T-cell (primary cell): ENCODE data around the gene ANKRD37. TPM values are rescaled to one million over a fixed set of nuclear protein-coding genes. Genes with fewer than 3 reads are reported as not detected.

Experiments
- ATAC-seq, 4 experiments: fragments of 200-7000 bp in 3 of 4; fragments of 150-1000 bp in 1 of 4; cut with Tn5 transposase; replicated peaks in 1 of 4; 1 replicate in 3 of 4; 2 replicates in 1 of 4; pipeline ENCODE4 v1.10.0; 2021; ENCODE audit warnings: moderate library complexity in 3 of 4, mild to moderate bottlenecking in 2 of 4, moderate number of reproducible peaks in 1 of 4
- CTCF ChIA-PET, 2 donors: fragments of 300-600 bp; sonication (Branson Sonifier 250); formaldehyde crosslinking; loops; one replicate each; lab custom pipeline; 2022; ENCODE audit warnings: antibody characterized with exemption in 2 of 2; lab: Charles Lee
- POLR2A ChIA-PET, 2 donors: fragments of 300-600 bp; sonication (Branson Sonifier 250); formaldehyde crosslinking; loops; one replicate each; lab custom pipeline; 2022; ENCODE audit warnings: antibody characterized with exemption in 2 of 2; lab: Charles Lee
- DNase-seq, 35 experiments: peaks; one replicate each; pipeline versions ENCODE4 v3.0.0 to v3.0.0-alpha.2; 2013 to 2023
- H3K27ac ChIP-seq: one replicate; pipeline ENCODE4 v1.5.1; 2013; ENCODE audit warnings: low read length
- H3K27me3 ChIP-seq, 2 experiments: replicated peaks in 1 of 2; 1 replicate in 1 of 2; 2 replicates in 1 of 2; pipeline versions ENCODE4 v1.6.1 to v1.7.0; 2013; ENCODE audit warnings: low read length in 1 of 2, mixed read lengths in 1 of 2; ENCODE audit not compliant: control insufficient read depth in 2 of 2, insufficient read depth in 2 of 2; ENCODE audit errors: extremely low read depth in 1 of 2
- H3K36me3 ChIP-seq, 2 donors: 1 replicate in 1 of 2; 2 replicates in 1 of 2; pipeline versions ENCODE4 v1.6.1 to v1.7.0; 2013; ENCODE audit warnings: low read length in 1 of 2; ENCODE audit not compliant: control insufficient read depth in 2 of 2, insufficient read depth in 1 of 2; ENCODE audit errors: extremely low read depth in 1 of 2
- H3K4me1 ChIP-seq, 2 experiments: 1 replicate in 1 of 2; 2 replicates in 1 of 2; pipeline versions ENCODE4 v1.6.1 to v1.7.0; 2013; ENCODE audit warnings: low read length in 2 of 2, mixed read lengths in 1 of 2; ENCODE audit not compliant: insufficient read depth in 2 of 2, control insufficient read depth in 1 of 2; ENCODE audit errors: extremely low read depth in 1 of 2
- H3K4me3 ChIP-seq, 2 donors: 1 replicate in 1 of 2; 2 replicates in 1 of 2; pipeline versions ENCODE4 v1.5.1 to v1.7.0; 2013; ENCODE audit warnings: mild to moderate bottlenecking in 2 of 2, low read length in 1 of 2, moderate library complexity in 1 of 2; ENCODE audit not compliant: control insufficient read depth in 1 of 2; ENCODE audit errors: extremely low read depth in 1 of 2
- H3K9me3 ChIP-seq: 2 replicates; pipeline ENCODE4 v1.7.0; 2013
- H3K27ac Mint-ChIP-seq, 2 donors: one replicate each; pipeline ENCODE4 v1.8.0; 2020 to 2021; ENCODE audit warnings: mild to moderate bottlenecking in 2 of 2, mixed read lengths in 2 of 2
- H3K27me3 Mint-ChIP-seq, 2 donors: one replicate each; pipeline ENCODE4 v1.8.0; 2021 to 2022; ENCODE audit warnings: mixed read lengths in 2 of 2
- H3K36me3 Mint-ChIP-seq: one replicate; pipeline ENCODE4 v1.8.0; 2021; ENCODE audit warnings: mixed read lengths
- H3K4me1 Mint-ChIP-seq, 3 donors: one replicate each; pipeline ENCODE4 v1.8.0; 2020 to 2022; ENCODE audit warnings: mixed read lengths in 3 of 3, mild to moderate bottlenecking in 1 of 3
- H3K4me3 Mint-ChIP-seq, 3 donors: one replicate each; pipeline ENCODE4 v1.8.0; 2020 to 2022; ENCODE audit warnings: mild to moderate bottlenecking in 3 of 3, mixed read lengths in 3 of 3, moderate library complexity in 3 of 3
- H3K9me3 Mint-ChIP-seq, 3 donors: one replicate each; pipeline ENCODE4 v1.8.0; 2020 to 2022; ENCODE audit warnings: mixed read lengths in 3 of 3
- WGBS: methylation state at CpG from one replicate; pipeline ENCODE4 v1.1.5; 2013; ENCODE audit warnings: missing lambda C conversion rate; ENCODE audit not compliant: insufficient coverage; 5-methylcytosine and 5-hydroxymethylcytosine counted together
- total RNA-seq, 35 experiments: library from RNA in 6 of 35; stranded (reverse) in 6 of 35; fragments of 120-200 nt in 1 of 35; gene quantifications; one replicate each; pipeline versions ENCODE4 v1.2.1 to v1.2.4 and lab custom pipeline; 2013 to 2026

Gene ANKRD37
- total RNA-seq, 5 donors from 2014 or later (not counting 1 experiment from before 2014, with no cell fraction given): 5.5 to 16.0 (median 7.9) TPM

- Mint-ChIP-seq H3K27me3 (no peaks in the 10 kb centered on the region), H3K36me3 (peaks cover 56% of the 10 kb centered on the region), H3K27ac (no peak overlapping the region), H3K9me3 (no peaks in the 10 kb centered on the region), H3K4me1 (no peaks in the 10 kb centered on the region), H3K4me3 (no peak overlapping the region)
- 100% methylated on average over 4 of the region's 4 CpGs for WGBS
- CTCF ChIA-PET: interaction anchor here (0.5 to 0.6 kb wide), 2 partner anchors 33 to 43 kb away, joined by 4 to 6 read pairs; no protein-coding TSS in a partner anchor
- DNase-seq (no peak), ATAC-seq (no peak)
- no peak overlapping the region for H3K4me3 ChIP-seq
- H3K4me1 ChIP-seq: no peaks in the 10 kb centered on the region
- no peaks in the 10 kb centered on the region for H3K27me3 ChIP-seq
- H3K27ac ChIP-seq: no peak overlapping the region
- peaks cover 2 to 39% of the 10 kb centered on the region in 2 donors for H3K36me3 ChIP-seq
- H3K9me3 ChIP-seq: no peaks in the 10 kb centered on the region
- POLR2A ChIA-PET: interaction anchor here in 1 of 2 donors (0.6 to 1.0 kb wide), 2 partner anchors 21 to 52 kb away, joined by 3 read pairs; no protein-coding TSS in a partner anchor
Measured at GRCh38 chr4:185404031-185404430, 7.4 kb downstream of the ANKRD37 start.

GRCh38 chr4:185405296-185405999 is 8.8 kb downstream of the ANKRD37 start:
- POLR2A ChIA-PET: interaction anchor here (0.5 to 1.0 kb wide), 3 partner anchors 12 to 1998 kb away, joined by 3 to 5 read pairs (median 5); no protein-coding TSS in a partner anchor
- CTCF ChIA-PET: interaction anchor here in 1 of 2 donors (0.5 to 0.7 kb wide), 2 partner anchors 21 to 1183 kb away, joined by 3 read pairs; no protein-coding TSS in a partner anchor
- H3K27ac ChIP-seq: no peak overlapping the region
- Mint-ChIP-seq H3K9me3 (no peaks in the 10 kb centered on the region), H3K36me3 (peaks cover 50% of the 10 kb centered on the region), H3K4me1 (no peaks in the 10 kb centered on the region), H3K4me3 (no peak overlapping the region), H3K27me3 (no peaks in the 10 kb centered on the region), H3K27ac (no peak overlapping the region)
- no peak overlapping the region for H3K4me3 ChIP-seq
- 33% methylated on average over 2 of the region's 6 CpGs for WGBS
- ATAC-seq: no peak
- H3K9me3 ChIP-seq: no peaks in the 10 kb centered on the region
- H3K36me3 ChIP-seq: peaks cover 2 to 42% of the 10 kb centered on the region in 2 donors
- no peaks in the 10 kb centered on the region for H3K4me1 ChIP-seq
- DNase-seq: no peak
- no peaks in the 10 kb centered on the region for H3K27me3 ChIP-seq

GRCh38 chr4:185408432-185408831 is 11.8 kb downstream of the ANKRD37 start:
- peaks cover 36% of the 10 kb centered on the region for H3K36me3 Mint-ChIP-seq
- H3K9me3 Mint-ChIP-seq: no peaks in the 10 kb centered on the region
- H3K27me3 Mint-ChIP-seq: no peaks in the 10 kb centered on the region
- ChIA-PET POLR2A (interaction anchor here in 1 of 2 donors (1.0 kb wide), 1 partner anchor 22 kb away, joined by 3 read pairs; no protein-coding TSS in a partner anchor), CTCF (no interaction called here)
- Histone ChIP-seq H3K4me1 (no peaks in the 10 kb centered on the region), H3K4me3 (no peak overlapping the region), H3K27me3 (no peaks in the 10 kb centered on the region), H3K27ac (no peak overlapping the region), H3K9me3 (no peaks in the 10 kb centered on the region), H3K36me3 (peaks cover 2 to 38% of the 10 kb centered on the region in 2 donors)
- no peaks in the 10 kb centered on the region for H3K4me1 Mint-ChIP-seq
- H3K27ac Mint-ChIP-seq: no peak overlapping the region
- DNase-seq (no peak), ATAC-seq (no peak)
- WGBS: 88% methylated on average over 1 of the region's 2 CpGs
- H3K4me3 Mint-ChIP-seq: no peak overlapping the region

GRCh38 chr4:185411849-185412248 is 15.2 kb downstream of the ANKRD37 start:
- WGBS: no CpG with 5 or more reads among the region's 5 CpGs
- H3K4me1 ChIP-seq: no peaks in the 10 kb centered on the region
- peaks cover 0 to 48% of the 10 kb centered on the region in 2 donors for H3K36me3 ChIP-seq
- ChIA-PET POLR2A (no interaction called here), CTCF (interaction anchor here in 1 of 2 donors (0.6 kb wide), 1 partner anchor 690 kb away, joined by 8 read pairs; no protein-coding TSS in a partner anchor)
- Mint-ChIP-seq H3K36me3 (peaks cover 38% of the 10 kb centered on the region), H3K27ac (no peak overlapping the region), H3K27me3 (no peaks in the 10 kb centered on the region), H3K4me3 (no peak overlapping the region), H3K4me1 (no peaks in the 10 kb centered on the region), H3K9me3 (no peaks in the 10 kb centered on the region)
- H3K4me3 ChIP-seq: no peak overlapping the region
- no peak overlapping the region for H3K27ac ChIP-seq
- H3K9me3 ChIP-seq: no peaks in the 10 kb centered on the region
- ATAC-seq (no peak), DNase-seq (no peak)
- no peaks in the 10 kb centered on the region for H3K27me3 ChIP-seq

GRCh38 chr4:185412412-185412811 is 15.8 kb downstream of the ANKRD37 start:
- DNase-seq (no peak), ATAC-seq (no peak)
- H3K36me3 ChIP-seq: peaks cover 0 to 50% of the 10 kb centered on the region in 2 donors
- no peaks in the 10 kb centered on the region for H3K27me3 ChIP-seq
- no peaks in the 10 kb centered on the region for H3K4me1 Mint-ChIP-seq
- no peaks in the 10 kb centered on the region for H3K9me3 Mint-ChIP-seq
- H3K27ac Mint-ChIP-seq: no peak overlapping the region
- ChIA-PET CTCF (no interaction called here), POLR2A (no interaction called here)
- no peak overlapping the region for H3K4me3 Mint-ChIP-seq
- H3K27ac ChIP-seq: no peak overlapping the region
- H3K36me3 Mint-ChIP-seq: peaks cover 42% of the 10 kb centered on the region
- H3K27me3 Mint-ChIP-seq: no peaks in the 10 kb centered on the region
- no peaks in the 10 kb centered on the region for H3K9me3 ChIP-seq
- H3K4me1 ChIP-seq: no peaks in the 10 kb centered on the region
- H3K4me3 ChIP-seq: no peak overlapping the region
- WGBS: 96% methylated on average over 5 of the region's 5 CpGs

GRCh38 chr4:185416955-185417354 is 20.3 kb downstream of the ANKRD37 start:
- Mint-ChIP-seq H3K36me3 (peaks cover 47% of the 10 kb centered on the region), H3K27me3 (no peaks in the 10 kb centered on the region), H3K27ac (no peak overlapping the region), H3K4me1 (peaks cover 6 to 15% (median 8%) of the 10 kb centered on the region in 3 donors), H3K9me3 (no peaks in the 10 kb centered on the region), H3K4me3 (no peak overlapping the region)
- Histone ChIP-seq H3K9me3 (no peaks in the 10 kb centered on the region), H3K27me3 (no peaks in the 10 kb centered on the region), H3K27ac (no peak overlapping the region), H3K4me1 (peaks cover 0 to 2% of the 10 kb centered on the region in 2 experiments), H3K4me3 (no peak overlapping the region), H3K36me3 (peaks cover 0 to 44% of the 10 kb centered on the region in 2 donors)
- no peak for DNase-seq
- POLR2A ChIA-PET: interaction anchor here in 1 of 2 donors (1.2 kb wide), 1 partner anchor 8 kb away, joined by 6 read pairs; the partner anchor contains the start of gene UFSP2
- ATAC-seq: no peak
- CTCF ChIA-PET: no interaction called here
